ENCODE measurements around the gene PRSS38. TPM values are rescaled to one million over a fixed set of nuclear protein-coding genes. Genes with fewer than 3 reads are reported as not detected.

The PRSS38 gene
- total RNA-seq, 6 experiments from 2014 or later = not detected

DNA sequence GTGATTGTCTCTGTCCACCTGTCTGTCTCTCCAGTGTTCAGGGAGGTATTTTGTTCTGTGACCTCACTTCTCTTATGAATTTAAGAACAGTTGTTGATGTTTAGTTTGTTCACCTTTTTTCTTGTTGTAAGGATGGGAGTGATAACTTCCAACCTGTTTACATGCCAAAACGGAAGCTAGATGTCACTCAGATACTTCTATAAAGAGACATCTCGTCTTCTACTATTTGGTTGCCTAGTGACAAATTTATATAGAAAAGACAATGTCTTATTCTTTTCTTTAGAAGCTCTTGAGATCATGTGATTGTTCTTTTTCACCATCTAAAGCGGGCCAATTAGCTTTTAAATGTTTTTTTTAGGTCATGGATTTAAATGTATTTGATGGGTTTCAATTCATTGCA lies 33.8 kb downstream of the PRSS38 start:
- Mint-ChIP-seq H3K36me3 (ENCODE audit: low read depth) (no peaks in the 10 kb centered on the region), H3K4me1 (ENCODE audit: low read depth) (no peaks in the 10 kb centered on the region), H3K9me3 (peaks cover 12% of the 10 kb centered on the region), H3K27me3 (ENCODE audit: insufficient read depth) (peaks cover 10% of the 10 kb centered on the region), H3K4me3 (no peak overlapping the region), H3K27ac (no peak overlapping the region)
- no peak for DNase-seq
- TF ChIP-seq, protein P1, sequence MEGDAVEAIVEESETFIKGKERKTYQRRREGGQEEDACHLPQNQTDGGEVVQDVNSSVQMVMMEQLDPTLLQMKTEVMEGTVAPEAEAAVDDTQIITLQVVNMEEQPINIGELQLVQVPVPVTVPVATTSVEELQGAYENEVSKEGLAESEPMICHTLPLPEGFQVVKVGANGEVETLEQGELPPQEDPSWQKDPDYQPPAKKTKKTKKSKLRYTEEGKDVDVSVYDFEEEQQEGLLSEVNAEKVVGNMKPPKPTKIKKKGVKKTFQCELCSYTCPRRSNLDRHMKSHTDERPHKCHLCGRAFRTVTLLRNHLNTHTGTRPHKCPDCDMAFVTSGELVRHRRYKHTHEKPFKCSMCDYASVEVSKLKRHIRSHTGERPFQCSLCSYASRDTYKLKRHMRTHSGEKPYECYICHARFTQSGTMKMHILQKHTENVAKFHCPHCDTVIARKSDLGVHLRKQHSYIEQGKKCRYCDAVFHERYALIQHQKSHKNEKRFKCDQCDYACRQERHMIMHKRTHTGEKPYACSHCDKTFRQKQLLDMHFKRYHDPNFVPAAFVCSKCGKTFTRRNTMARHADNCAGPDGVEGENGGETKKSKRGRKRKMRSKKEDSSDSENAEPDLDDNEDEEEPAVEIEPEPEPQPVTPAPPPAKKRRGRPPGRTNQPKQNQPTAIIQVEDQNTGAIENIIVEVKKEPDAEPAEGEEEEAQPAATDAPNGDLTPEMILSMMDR (IDR thresholded peaks at IDR 0.05) = no peak

- no peak overlapping the region for H3K27ac Mint-ChIP-seq
- no peak for DNase-seq
- TF ChIP-seq, protein P1 (IDR thresholded peaks at IDR 0.05) = no peak
- no peaks in the 10 kb centered on the region for H3K4me1 Mint-ChIP-seq (ENCODE audit: low read depth)
- no peaks in the 10 kb centered on the region for H3K36me3 Mint-ChIP-seq (ENCODE audit: low read depth)
- H3K9me3 Mint-ChIP-seq = peaks cover 5% of the 10 kb centered on the region
- H3K4me3 Mint-ChIP-seq = no peak overlapping the region
- H3K27me3 Mint-ChIP-seq (ENCODE audit: insufficient read depth) = peaks cover 3% of the 10 kb centered on the region
Measured at GRCh38 chr1:227854189-227854588, 38.7 kb downstream of the PRSS38 start.

GRCh38 chr1:227855687-227856086 lies 40.2 kb downstream of the PRSS38 start:
- H3K27me3 Mint-ChIP-seq (ENCODE audit: insufficient read depth) = peaks cover 2% of the 10 kb centered on the region
- no peaks in the 10 kb centered on the region for H3K36me3 Mint-ChIP-seq (ENCODE audit: low read depth)
- TF ChIP-seq, protein P1 (IDR thresholded peaks at IDR 0.05) = no peak

GRCh38 chr1:227856147-227856858 lies 40.8 kb downstream of the PRSS38 start:
- DNase-seq = no peak
- Mint-ChIP-seq H3K27me3 (ENCODE audit: insufficient read depth) (peaks cover 2% of the 10 kb centered on the region), H3K27ac (no peak overlapping the region), H3K36me3 (ENCODE audit: low read depth) (no peaks in the 10 kb centered on the region), H3K4me3 (no peak overlapping the region), H3K9me3 (peaks cover 10% of the 10 kb centered on the region; the same call in 1 of the 2 replicates), H3K4me1 (ENCODE audit: low read depth) (no peaks in the 10 kb centered on the region)
- TF ChIP-seq, protein P1 (IDR thresholded peaks at IDR 0.05) = no peak

More at GRCh38 chr1:227855687-227856086, 40.2 kb downstream of the PRSS38 start:
- Mint-ChIP-seq H3K4me3 (no peak overlapping the region), H3K27ac (no peak overlapping the region), H3K9me3 (peaks cover 10% of the 10 kb centered on the region; the same call in 1 of the 2 replicates), H3K4me1 (ENCODE audit: low read depth) (no peaks in the 10 kb centered on the region)
- DNase-seq = no peak

DNA sequence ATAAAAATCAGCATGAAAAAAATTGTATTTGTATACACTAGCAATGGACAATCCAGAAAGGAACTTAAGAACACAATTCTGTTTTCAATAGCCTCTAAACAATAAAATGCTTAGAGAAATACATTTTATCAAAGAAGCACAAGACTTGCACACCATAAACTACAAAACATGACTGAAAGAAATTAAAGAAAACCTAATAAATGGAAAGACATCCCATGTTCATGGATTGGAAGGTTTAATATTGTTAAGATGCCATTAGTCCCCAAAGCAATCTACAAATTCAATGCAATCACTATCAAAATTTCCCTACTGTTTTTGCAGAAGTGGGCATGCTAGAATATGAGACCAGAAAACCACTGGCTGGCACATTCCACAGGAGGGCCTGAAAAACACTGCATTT lies 49.4 kb downstream of the PRSS38 start:
- TF ChIP-seq, protein P1 (IDR thresholded peaks at IDR 0.05) = no peak
- no peaks in the 10 kb centered on the region for H3K36me3 Mint-ChIP-seq (ENCODE audit: low read depth)
- peaks cover 7% of the 10 kb centered on the region; the same call in 1 of the 2 replicates for H3K4me1 Mint-ChIP-seq (ENCODE audit: low read depth)
- H3K27ac Mint-ChIP-seq = no peak overlapping the region
- H3K9me3 Mint-ChIP-seq = peaks cover 18% of the 10 kb centered on the region
- no peak for DNase-seq
- peaks cover 7% of the 10 kb centered on the region for H3K27me3 Mint-ChIP-seq (ENCODE audit: insufficient read depth)
- H3K4me3 Mint-ChIP-seq = no peak overlapping the region
